Dermis microvascular lymphatic vessel endothelial cell (primary cell): Measurements from ENCODE around the gene HEXB. TPM values are rescaled to one million over a fixed set of nuclear protein-coding genes. Genes with fewer than 3 reads are reported as not detected.
"Not testable (repeated sequence)": the region's sequence is repeated elsewhere in the genome, so short reads cannot be mapped to it uniquely, and the experiment has no call there.

ENCODE experiments used
- DNase-seq, 2 donors: peaks; one replicate each; pipeline versions ENCODE4 v3.0.0 to v3.0.0-alpha.2; 2010; ENCODE audit warnings: low read depth in 2 of 2
- total RNA-seq: library from RNA; depleted of rRNA; stranded (reverse); fragments of >200 nt; gene quantifications from 2 replicates; pipeline ENCODE4 v1.2.1, GENCODE V29; 2014

Gene HEXB
- total RNA-seq, 1 donor from 2014 or later = 94.5 TPM

GRCh38 chr5:74725331-74725730 is 40.3 kb downstream of the HEXB start:
- DNase-seq = no peak

- no peak for DNase-seq
Observed at GRCh38 chr5:74736759-74737158, 51.7 kb downstream of the HEXB start.

- DNase-seq = no peak
Observed at GRCh38 chr5:74738406-74738805, 53.4 kb downstream of the HEXB start.

GRCh38 chr5:74748742-74749141 is 63.7 kb downstream of the HEXB start:
- DNase-seq = not testable (repeated sequence)

GRCh38 chr5:74761241-74761640 is 76.2 kb downstream of the HEXB start:
- DNase-seq = no peak

GRCh38 chr5:74762599-74762998 is 77.6 kb downstream of the HEXB start:
- peak in 1 of 2 donors; percentile 61 for DNase-seq

GRCh38 chr5:74763504-74763903 is 78.5 kb downstream of the HEXB start:
- no peak for DNase-seq

- peak in 1 of 2 donors; percentile 41 for DNase-seq
Observed at GRCh38 chr5:74765201-74765600, 80.2 kb downstream of the HEXB start.

GRCh38 chr5:74765929-74766328 is 80.9 kb downstream of the HEXB start:
- DNase-seq = no peak

GRCh38 chr5:74766418-74766848 is 81.4 kb downstream of the HEXB start:
- peak; percentile 47 to 58 for DNase-seq

- DNase-seq = peak; percentile 91 to 96
Observed at GRCh38 chr5:74766849-74767578, 82.0 kb downstream of the HEXB start, which contains the start of the genes GFM2 and NSA2. Gene GFM2, minus strand, starts transcription at chr5:74767117. Its CDS starts 3,375 bp downstream, at chr5:74763742. Gene NSA2, plus strand, starts transcription at chr5:74767249. Its CDS starts 112 bp downstream, at chr5:74767361.

GRCh38 chr5:74767579-74767913 is 82.5 kb downstream of the HEXB start:
- peak in 1 of 2 donors; percentile 53 for DNase-seq

Other genes with a start within 250 kb of the HEXB start
- gene ENC1, start 44.5 kb upstream of the HEXB start, total RNA-seq = 38.4 and 44.5 TPM in 2 replicates
- gene GFM2, start 81.9 kb downstream of the HEXB start, total RNA-seq = 29.4 and 29.8 TPM in 2 replicates
- 43.7 and 51.3 TPM in 2 replicates for gene NSA2, start 82.0 kb downstream of the HEXB start, total RNA-seq
- 3.9 TPM in 2 replicates for gene FAM169A, start 181.2 kb downstream of the HEXB start, total RNA-seq